Measurements from ENCODE around the gene SH3PXD2A.

Gene SH3PXD2A

GRCh38 chr10:103660364-103661197 lies 194.8 kb downstream of the SH3PXD2A start:
- DNase-seq = peak; percentile 36

GRCh38 chr10:103659674-103660363 lies 195.6 kb downstream of the SH3PXD2A start:
- peak; percentile 75 for DNase-seq

GRCh38 chr10:103658049-103658577 lies 197.3 kb downstream of the SH3PXD2A start:
- no peak for DNase-seq

GRCh38 chr10:103657061-103657591 lies 198.2 kb downstream of the SH3PXD2A start:
- no peak for DNase-seq

GRCh38 chr10:103654925-103655324 lies 200.5 kb downstream of the SH3PXD2A start:
- DNase-seq = no peak

GRCh38 chr10:103653581-103654037 lies 201.8 kb downstream of the SH3PXD2A start:
- DNase-seq = no peak

GRCh38 chr10:103652599-103653281 lies 202.6 kb downstream of the SH3PXD2A start:
- no peak for DNase-seq

GRCh38 chr10:103651783-103652476 lies 203.4 kb downstream of the SH3PXD2A start:
- no peak for DNase-seq

GRCh38 chr10:103651333-103651732 lies 204.0 kb downstream of the SH3PXD2A start:
- no peak for DNase-seq

GRCh38 chr10:103649654-103650423 lies 205.5 kb downstream of the SH3PXD2A start:
- DNase-seq = no peak

GRCh38 chr10:103648636-103649532 lies 206.5 kb downstream of the SH3PXD2A start:
- DNase-seq = no peak

GRCh38 chr10:103648251-103648635 lies 207.1 kb downstream of the SH3PXD2A start:
- DNase-seq = no peak

- no peak for DNase-seq
Measured at GRCh38 chr10:103646304-103646703, 209.1 kb downstream of the SH3PXD2A start.

GRCh38 chr10:103645141-103646054 lies 210.0 kb downstream of the SH3PXD2A start:
- DNase-seq = peak; percentile 99

- DNase-seq = no peak
Measured at GRCh38 chr10:103643381-103643780, 212.0 kb downstream of the SH3PXD2A start.

- DNase-seq = no peak
Measured at GRCh38 chr10:103641326-103641725, 214.1 kb downstream of the SH3PXD2A start.

GRCh38 chr10:103640436-103641181 lies 214.8 kb downstream of the SH3PXD2A start:
- DNase-seq = no peak

- DNase-seq = no peak
Measured at GRCh38 chr10:103638948-103639347, 216.4 kb downstream of the SH3PXD2A start.
